GM19468 (cell line): ENCODE results near the gene LMBR1.
"Not testable (repeated sequence)": the region's sequence is repeated elsewhere in the genome, so short reads cannot be mapped to it uniquely, and the experiment has no call there.

Source experiments
- ATAC-seq: cut with Tn5 transposase; IDR thresholded peaks from one replicate; pipeline ENCODE4 v1.9.1; 2021; ENCODE audit warnings: mild to moderate bottlenecking, moderate library complexity, moderate number of reproducible peaks; ENCODE audit not compliant: unreplicated experiment; ENCODE audit errors: extremely low read depth

LMBR1 gene

DNA sequence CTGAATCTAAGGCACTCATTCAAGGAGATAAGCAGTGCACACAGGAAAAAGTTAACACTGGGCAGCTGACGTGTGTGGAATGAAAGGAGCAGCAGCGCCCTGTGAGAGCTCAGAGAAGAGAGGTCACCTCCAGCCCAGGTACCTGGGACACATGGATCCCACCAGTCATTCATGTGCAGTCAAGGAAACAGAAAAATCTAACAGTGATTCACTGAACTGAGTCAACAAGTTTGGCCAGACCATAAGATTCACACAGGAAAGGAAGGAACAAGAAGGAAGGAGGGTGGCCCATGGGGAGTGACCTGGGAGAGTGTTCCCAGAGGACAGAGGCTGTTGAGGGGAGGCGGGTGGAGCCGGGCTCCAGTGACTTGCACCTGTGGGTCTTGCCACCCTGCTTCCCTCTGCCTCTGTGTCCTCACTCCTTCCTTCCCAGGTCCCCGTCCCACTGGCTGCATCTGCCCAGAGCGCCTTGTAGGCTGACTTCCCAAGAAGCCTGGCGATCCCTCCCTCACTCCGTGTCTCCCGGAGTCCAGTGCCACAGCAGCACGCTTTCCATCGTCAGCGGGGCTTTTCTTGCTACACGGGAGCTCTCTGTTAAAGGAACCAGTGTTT is 224.7 kb downstream of the LMBR1 start:
- no peak for ATAC-seq

DNA sequence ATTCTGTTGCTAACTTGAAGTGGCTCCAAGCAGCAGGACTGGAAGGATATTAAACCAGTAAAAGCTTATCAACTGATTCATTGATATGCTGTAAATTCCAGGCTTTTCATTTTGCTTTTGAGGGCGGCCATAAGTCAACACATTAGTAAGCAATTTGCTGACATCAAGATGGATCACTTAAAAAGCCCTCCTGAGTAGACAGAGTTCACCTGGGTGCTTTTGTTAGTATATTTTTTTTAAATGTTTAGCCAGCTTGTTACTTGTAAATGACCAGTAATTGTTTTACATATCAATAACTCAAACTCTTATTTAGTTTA is 225.9 kb downstream of the LMBR1 start:
- ATAC-seq = no peak

DNA sequence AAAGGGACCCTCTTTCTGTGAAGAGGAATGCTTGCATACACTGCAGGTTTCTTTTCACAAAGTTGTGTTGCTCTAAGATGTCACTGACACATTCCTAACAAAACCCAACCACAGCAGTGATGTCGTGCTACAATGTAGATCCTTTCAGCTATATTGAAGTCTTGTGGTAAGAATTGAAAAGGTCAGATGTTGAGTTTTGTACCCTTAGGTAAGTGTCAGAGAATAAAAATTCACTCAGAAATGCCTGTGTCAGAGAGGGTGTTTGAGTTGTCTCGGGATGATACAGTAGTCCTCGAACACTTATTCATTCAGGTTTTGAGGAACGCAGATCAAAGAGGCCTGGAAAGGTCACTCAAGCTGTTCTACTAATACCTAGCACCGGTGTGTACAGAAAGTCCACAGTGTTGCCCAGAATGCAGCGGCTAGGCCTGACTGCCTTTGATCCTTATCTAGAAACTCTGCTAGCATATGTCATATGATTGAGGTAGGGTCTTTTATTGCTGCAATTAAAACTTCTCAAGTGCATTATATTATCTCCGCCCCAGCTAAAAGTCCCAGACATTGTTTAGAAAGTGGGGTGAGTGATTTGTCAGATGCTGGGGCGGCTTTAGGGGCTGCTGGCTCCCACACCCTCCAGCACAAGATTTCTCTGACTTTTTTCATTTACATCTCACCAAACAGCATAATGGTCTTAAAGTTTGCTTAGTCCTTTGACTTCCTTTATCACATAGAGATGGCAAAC is 226.4 kb downstream of the LMBR1 start:
- ATAC-seq = no peak

DNA sequence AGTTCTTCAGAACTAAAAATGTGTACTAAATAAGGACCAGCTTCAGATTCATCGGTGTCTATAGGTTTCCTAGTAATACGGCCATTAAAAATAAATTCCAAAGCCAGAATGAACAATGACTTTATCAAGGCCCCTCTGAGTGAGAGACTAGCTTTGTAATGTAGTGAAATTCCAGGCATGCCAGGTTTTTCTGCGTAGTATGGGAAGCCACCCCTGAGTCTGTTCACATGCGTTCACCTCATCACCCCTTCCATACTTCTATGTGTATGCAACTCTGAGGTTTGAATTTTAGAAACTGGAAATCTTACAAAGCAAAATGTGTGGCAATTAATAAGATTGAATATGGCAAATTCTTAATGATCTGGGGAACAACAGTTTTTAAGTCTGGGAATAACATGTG is 227.9 kb downstream of the LMBR1 start:
- no peak for ATAC-seq

- no peak for ATAC-seq
Observed at GRCh38 chr7:156662277-156662676, 230.7 kb downstream of the LMBR1 start.

DNA sequence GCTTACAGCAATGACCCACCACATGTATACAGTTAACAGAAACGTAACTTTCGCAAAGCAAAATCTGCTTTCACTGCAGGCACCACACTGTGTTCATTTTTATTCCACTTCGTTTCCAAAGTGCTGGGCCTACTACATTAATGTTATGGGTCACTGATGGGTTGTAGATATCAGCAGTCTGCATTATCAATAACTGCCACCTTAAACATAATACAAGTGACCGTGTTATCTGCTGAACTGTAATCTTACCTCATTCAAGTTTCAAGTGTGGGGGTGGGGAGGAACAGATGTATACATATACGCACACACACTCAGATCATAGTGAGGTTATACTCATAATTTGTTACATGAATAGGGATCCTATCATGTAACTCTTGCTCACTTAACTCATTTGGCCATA is 231.3 kb downstream of the LMBR1 start:
- ATAC-seq = no peak

GRCh38 chr7:156659961-156660360 is 233.0 kb downstream of the LMBR1 start:
- ATAC-seq = no peak

DNA sequence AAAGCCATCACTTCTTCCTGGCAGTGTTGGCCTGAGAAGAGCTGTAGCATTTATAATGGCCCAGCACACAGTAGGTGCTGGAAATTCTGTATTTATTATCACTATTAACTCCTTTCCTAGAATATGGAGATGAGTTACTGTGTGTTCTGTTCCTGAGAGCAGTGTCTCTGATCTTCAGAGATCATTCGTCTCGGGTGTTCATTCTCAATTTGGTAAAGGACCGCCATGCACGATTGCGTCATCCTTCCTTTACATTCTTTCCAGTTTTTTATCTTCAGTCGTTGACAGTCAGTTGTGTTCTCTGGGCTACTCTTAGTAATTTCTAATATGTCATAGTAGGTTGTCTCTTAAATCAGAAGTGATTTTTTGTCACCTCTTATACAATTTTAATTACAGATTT is 233.8 kb downstream of the LMBR1 start:
- ATAC-seq = no peak

DNA sequence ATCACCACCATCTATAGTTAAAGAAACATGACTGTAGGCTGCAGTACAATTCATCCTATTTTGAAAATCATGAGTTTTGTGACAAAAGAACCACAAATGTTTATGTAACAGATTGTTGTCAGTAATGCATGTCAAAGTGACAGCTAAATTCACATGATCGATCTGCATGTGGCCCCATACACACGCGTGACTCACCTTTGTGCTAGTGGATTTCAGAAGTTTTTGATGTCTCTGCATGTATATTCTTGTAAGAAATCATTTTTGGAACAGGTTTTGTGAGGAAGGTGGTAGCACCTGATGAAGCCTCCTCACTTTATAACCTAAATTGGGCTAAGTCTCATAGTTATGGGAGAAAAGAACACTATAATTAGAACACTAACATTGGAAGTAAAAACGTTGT is 235.3 kb downstream of the LMBR1 start:
- ATAC-seq = no peak

DNA sequence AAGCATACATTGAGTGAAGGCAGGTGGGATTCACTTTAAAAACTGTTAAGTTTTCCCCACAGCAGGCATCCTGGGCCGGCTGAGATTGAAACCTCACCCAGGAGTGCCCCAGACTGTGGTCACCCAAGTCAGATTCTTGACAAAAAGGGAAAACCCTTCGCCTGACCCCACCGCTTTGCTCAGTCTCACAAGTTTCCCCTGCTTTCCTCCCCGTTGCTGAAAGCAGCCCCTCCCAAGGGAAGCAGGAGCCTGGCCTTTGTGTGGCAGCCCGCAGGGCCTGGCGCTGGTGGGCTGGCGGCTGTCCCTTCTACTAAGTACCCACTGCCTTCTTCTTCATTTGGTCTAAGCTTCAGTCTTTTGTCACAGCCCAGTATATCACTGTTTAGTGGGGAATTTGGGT is 236.4 kb downstream of the LMBR1 start:
- no peak for ATAC-seq

GRCh38 chr7:156655983-156656382 is 237.0 kb downstream of the LMBR1 start:
- ATAC-seq = no peak

- ATAC-seq = no peak
Observed at GRCh38 chr7:156655251-156655650, 237.7 kb downstream of the LMBR1 start.

- no peak for ATAC-seq
Observed at GRCh38 chr7:156654511-156655234, 238.3 kb downstream of the LMBR1 start.

DNA sequence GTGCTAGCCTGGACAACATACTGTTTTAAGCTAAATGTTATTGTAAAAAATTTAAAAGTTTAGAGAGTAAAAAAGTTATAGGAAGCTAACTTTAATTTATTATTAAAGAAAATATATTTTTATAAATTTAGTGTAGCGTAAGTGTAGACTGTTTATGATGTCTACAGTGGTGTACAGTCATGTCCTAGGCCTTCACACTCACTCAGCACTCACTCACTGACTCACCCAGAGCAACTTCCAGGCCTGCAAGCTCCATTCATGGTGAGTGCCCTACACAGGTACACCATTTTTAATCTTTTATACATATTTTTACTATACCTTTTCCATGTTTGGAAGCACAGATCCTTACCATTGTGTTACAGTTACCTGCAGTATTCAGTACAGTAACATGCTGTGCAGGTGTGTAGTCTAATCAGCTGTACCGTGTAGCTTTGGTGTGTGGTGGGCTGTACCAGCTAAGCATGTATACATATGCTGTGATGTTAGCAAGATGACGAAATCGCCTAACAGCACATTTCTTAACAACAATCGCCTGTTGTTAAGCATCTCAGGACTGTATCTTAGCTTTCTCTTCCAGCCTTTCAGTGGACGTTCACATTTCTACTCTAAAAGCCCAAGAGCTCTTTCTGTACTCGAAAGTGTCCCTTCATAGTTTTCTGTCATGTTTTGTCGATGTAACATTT is 240.0 kb downstream of the LMBR1 start:
- ATAC-seq = no peak

DNA sequence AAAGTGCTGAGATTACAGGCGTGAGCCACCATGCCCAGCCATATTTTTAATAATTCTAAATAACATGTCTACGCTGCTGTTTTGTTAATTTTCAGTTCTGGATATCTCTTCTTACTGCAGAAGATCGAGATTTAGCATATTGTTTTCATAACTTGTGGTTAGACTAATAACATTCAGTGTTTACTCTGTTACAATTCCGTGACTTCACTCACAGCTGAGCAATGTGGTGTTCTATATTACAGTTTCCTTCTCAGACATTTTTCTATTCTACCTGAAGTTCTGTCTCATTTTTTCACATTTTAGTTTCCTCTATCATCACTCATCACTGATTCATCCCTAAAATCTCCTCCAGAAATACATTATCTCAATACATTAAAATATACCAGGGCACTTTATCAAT is 241.5 kb downstream of the LMBR1 start:
- no peak for ATAC-seq

DNA sequence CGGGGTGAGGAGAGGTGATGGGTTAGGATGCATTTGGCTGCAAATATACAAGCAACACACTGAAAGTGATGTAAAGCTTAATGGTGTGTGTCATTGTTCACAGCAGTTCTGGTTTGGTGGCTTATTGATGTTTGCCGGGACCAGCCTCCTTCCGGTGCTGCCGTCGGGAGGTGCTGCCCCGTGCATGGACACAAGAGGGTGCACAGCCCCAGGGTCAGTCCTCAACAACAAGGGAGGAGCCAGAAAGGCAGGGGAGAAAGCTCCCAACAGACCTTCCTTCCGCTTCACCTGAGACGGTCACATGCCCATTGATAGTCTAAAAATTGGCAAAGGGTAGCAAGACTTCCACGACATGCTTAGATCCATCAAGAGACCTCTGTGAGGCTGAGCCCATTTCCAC is 242.9 kb downstream of the LMBR1 start:
- ATAC-seq = no peak

DNA sequence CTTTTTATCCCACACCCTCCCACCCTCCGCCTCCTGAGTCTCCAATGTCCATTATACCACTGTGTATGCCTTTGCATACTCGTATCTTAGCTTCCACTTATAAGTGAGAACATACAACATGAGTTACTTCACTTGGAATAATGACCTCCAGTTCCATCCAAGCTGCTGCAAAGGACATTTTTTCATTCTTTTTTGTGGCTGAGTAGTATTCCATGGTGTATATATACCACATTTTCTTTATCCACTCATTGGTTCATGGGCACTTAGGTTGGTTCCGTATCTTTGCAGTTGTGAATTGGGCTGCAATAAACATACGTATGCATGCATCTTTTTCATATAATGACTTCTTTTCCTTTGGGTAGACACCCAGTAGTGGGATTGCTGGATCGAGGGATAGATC is 245.7 kb downstream of the LMBR1 start:
- not testable (repeated sequence) for ATAC-seq

DNA sequence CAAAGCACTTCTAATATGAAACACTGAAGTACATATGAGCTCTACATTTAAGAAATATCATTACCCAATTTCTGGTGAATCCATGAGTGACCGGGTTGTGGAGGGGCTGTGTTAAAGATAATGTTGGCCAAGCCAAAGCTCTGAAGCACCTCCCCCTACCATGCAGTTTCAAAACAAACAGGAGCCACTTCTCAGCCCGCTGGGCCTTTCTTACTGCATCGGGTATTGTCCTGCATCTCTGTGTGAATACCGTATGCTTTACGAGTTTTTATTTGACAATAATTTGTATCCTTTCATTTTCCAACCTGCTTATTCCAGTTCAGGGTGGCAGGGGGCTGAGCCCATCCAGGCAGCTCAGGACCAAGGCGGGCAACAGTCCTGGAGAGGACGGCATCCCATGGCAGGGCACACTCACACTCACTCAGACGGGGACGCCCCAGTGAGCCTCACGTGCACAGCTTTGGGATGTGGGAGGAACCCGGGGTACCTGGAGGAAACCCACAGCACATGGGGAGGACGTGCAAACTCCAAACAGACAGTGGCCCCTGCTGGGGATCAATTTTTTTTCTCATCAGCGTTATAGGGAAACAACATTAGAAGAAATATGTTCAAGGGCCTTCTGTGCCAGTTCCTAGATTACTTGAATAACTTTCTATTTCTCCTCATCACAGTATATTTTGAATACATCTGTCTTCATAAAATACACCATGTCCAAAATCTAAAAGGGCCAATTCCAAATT is 250.5 kb downstream of the LMBR1 start:
- ATAC-seq = no peak

DNA sequence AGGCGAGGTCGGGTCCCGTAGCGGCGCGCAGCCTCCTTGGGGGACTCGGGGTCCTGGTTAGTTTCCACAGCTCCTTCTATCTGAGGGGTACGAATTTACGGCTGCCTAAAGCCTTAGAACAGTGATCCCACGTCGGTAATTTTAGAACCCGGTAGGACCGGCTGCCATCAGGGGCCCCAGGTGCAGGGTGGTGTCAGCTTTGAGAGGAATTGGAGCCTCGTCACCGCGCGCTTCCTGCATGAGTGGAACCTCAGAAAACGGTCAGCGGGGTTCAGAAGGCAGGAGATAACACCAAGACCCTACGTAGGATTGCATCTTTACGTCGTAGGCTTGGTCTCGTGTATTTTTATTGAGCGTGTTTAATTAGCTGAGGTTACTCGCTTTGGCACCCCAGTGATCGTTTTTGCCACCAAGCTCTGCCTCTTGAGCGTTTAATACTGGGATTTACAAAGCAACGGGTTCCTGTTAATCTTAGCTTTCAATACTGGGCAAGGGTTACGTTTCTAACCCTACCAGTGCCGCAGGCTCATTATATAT is 252.0 kb downstream of the LMBR1 start:
- peak; percentile 28 for ATAC-seq

DNA sequence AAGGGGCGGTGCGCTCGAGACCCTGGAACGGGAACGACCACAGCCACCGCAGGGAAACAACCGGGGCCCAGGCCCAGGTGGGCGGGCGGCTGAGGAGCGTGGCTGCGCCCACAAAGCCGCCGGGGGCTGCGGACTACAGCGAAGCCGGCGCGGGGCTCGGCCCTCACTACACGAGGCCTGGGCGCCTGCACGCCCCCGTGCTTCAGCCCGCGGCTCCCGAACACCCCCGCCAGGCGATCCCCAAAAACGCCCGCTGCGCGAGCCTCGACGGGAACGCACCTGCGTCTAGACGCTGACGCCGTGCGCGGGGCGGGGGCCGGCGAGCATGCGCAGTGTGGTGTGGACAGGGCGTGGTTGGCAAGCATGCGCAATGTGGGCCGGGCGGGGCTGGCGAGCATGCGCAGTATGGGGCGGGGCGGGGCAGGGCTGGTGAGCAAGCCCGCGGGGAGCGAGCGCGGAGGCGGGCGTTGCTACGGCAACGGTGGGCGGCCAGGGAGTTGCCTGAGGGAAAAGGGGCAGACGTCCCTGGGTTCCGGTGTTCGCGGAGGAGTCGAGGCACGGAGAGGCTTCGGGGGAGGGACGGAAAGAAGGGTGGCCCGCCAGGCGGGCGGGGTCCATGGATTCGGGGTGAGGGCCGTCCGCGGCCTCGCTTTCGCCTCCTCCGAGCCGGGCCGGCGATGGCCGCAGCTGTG is 252.6 kb downstream of the LMBR1 start, which contains the start of gene RNF32:
RNF32 (plus strand) TSS at position 518 of the 692 bp plus-strand sequence. CDS start 3,104 bp downstream, outside the sequence.
- peak; percentile 64 for ATAC-seq
